K562 (cell line): Measurements from ENCODE around the gene LRRC30. TPM values are rescaled to one million over a fixed set of nuclear protein-coding genes. Genes with fewer than 3 reads are reported as not detected.
A peak's percentile ranks its signal among the peaks of the same experiment; 100 is the strongest.

Source experiments
- CTCF ChIP-seq, 3 experiments: IDR thresholded peaks in 2 of 3; conservative IDR thresholded peaks in 1 of 3; 2 replicates each; pipeline ENCODE4 v1.5.1; 2011 to 2012; ENCODE audit warnings: low read length in 3 of 3, mild to moderate bottlenecking in 3 of 3, control low read depth in 2 of 3, improper control_type of control experiment in 1 of 3, inconsistent platforms in 1 of 3, low read depth in 1 of 3, mixed read lengths in 1 of 3, moderate library complexity in 1 of 3; ENCODE audit not compliant: insufficient read depth in 2 of 3
- REST ChIP-seq, 2 experiments: fragments of 450-650 bp; formaldehyde crosslinking in 1 of 2; IDR thresholded peaks; 2 replicates each; pipeline versions ENCODE4 v1.4.0 to v1.6.1; 2014 to 2020; ENCODE audit warnings: mild to moderate bottlenecking in 2 of 2, borderline replicate concordance in 1 of 2, low read depth in 1 of 2
- polyA plus RNA-seq, 8 experiments: library from polyadenylated mRNA; depleted of rRNA in 4 of 8; stranded (reverse) in 5 of 8; unstranded in 3 of 8; fragments of >200 nt; fragmentation: Nextera tagmentation in 2 of 8; fragmentation: Illumina TruSeq in 1 of 8; extraction: Ambion mirVana in 2 of 8; extraction: Trizol in 1 of 8; gene quantifications; 2 replicates each; pipeline versions ENCODE4 v1.2.1 to v1.2.3, GENCODE V29; 2011 to 2014; ENCODE audit warnings: inconsistent platforms in 1 of 8, missing spikeins in 1 of 8
- total RNA-seq, 7 experiments: library from RNA; depleted of rRNA in 6 of 7; stranded (reverse); fragments of >200 nt in 6 of 7; fragmentation: Illumina TruSeq in 2 of 7; extraction: Trizol in 2 of 7; gene quantifications; 2 replicates each; pipeline versions ENCODE4 v1.2.1 to v1.2.3, GENCODE V29; 2011 to 2021; ENCODE audit warnings: low replicate concordance in 1 of 7

The LRRC30 gene
- total and polyA plus RNA-seq, 9 of the 15 experiments (the other 6 are each of a cell fraction or from before 2014, with no cell fraction given) = not detected

GRCh38 chr18:7272311-7273049 lies 41.6 kb downstream of the LRRC30 start (continued):
- TF ChIP-seq REST (IDR thresholded peaks at IDR 0.05; ENCODE audit: borderline replicate concordance) (peak; percentile 3; the same call in 1 of the 2 replicates), REST (CRISPR knock-in tag; IDR thresholded peaks at IDR 0.05; ENCODE audit: low read depth) (no peak), CTCF (IDR thresholded peaks at IDR 0.05 in 2 of 3, conservative IDR thresholded peaks at IDR 0.05 in 1 of 3; ENCODE audit: insufficient read depth in 2 of 3, low read depth in 1 of 3, low read length in 3 of 3) (peak; percentile 24 to 47 (median 32); a peak in 3 of 6 replicates)
- TF ChIP-seq, all 486 proteins: peak for 3
